SK-MEL-5 (cell line): ENCODE data around the gene PEAK1. TPM values are rescaled to one million over a fixed set of nuclear protein-coding genes. Genes with fewer than 3 reads are reported as not detected.

Experiments
- DNase-seq: peaks from one replicate; pipeline ENCODE4 v3.0.0-alpha.2; 2016; ENCODE audit warnings: low read depth, low spot score
- in situ Hi-C: cut with HindIII; loops from 2 replicates; pipeline ENCODE4 v1.10.0; 2016; ENCODE audit warnings: low sequenced_read_pairs, high pct_unique_total_duplicates, low pct_unique_long_range_greater_than_20kb
- total RNA-seq: library from RNA; depleted of rRNA; stranded (reverse); fragments of >200 nt; shearing (Covaris generic); gene quantifications from 2 replicates; pipeline ENCODE4 v1.2.3, GENCODE V29; 2014

PEAK1 gene
- total RNA-seq, 1 experiment from 2014 or later: 17.8 TPM

DNA sequence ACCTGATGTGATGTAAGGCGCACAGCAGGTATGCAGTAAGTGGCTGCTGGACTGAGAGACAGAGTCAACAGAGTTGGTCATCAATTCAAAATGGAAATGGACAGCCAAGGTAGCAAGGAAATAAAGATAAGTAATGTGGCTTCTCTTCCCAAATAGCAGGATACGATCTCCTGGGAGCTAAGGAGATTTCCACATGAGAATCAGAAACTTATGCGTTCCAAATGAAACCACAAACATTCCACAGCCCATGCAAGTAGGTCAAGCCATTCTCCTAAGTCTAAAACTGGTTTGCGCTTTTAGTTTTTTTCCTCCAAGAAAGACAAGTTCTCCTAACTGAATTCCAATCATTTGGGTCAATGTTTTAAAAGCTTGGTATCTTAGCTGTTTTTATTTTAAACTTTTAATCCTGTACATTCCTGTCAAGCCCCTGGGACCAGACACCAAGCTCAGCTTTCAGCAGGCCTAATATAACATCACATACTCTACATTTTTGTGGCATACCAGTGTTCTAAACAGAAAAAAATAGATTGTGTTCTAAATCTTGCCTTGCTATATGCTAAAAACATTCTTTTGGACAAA lies 275.3 kb downstream of the PEAK1 start:
- peak; percentile 59 for DNase-seq
- in situ Hi-C loops: no loop called here

DNA sequence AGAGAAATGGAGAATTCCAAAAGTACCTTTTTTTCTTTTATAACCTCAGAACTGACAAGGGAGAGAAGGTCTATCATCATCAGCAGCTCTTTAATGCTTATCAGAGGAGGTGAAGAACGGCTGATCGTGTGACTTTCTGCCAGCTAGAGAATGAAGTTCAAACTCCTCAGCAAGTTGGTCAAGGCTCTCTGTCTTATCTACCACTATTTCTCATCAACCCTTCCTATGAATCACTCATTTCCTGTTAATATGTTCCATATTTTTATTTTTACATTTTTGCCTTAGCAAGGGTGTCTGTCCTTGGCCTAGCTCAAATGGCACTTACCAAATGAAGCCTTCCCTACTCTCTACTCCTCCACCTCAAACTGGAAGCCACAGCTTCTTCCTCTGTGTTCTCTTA lies 275.9 kb downstream of the PEAK1 start:
- in situ Hi-C loops: no loop called here
- DNase-seq: no peak

DNA sequence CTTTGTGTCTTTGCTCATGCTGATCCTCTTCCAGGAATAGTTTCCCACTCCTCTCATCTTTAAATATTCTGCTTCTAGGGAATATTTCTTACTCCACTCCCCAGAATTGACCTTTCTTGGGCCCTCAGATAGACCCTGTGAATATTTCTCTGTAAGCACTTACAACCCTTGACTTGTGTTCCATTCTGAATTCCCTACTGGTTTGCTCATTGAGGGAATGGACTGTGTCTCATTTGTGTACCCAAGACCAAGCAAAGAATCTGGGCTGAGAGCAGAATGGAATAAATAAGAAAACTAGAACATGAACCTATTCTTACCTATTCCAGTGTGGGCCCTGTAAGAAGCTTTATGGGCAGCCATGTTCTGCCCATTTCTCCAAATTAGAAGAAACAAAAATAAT lies 276.3 kb downstream of the PEAK1 start:
- in situ Hi-C loops: no loop called here

DNA sequence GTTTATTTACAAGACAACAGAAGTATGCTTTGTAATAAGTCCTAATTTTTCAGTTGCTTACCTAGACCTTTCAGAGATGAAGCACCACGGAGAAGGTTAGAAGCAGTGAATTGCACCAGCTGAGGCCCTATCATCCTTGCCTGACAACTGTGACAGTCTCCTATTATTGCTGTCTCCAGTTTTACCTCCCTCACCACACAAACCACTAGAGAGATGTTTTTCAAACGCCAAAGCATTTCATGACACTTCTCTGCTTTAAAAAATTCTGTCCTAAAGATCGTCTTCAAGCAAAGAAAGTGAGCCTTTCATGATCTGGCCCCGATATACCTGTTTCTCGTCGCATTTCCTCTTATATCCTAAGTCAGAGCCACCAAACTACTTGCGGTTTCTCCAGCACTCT lies 276.7 kb downstream of the PEAK1 start:
- DNase-seq: no peak
- in situ Hi-C loops: no loop called here

More for the DNA sequence above, 276.3 kb downstream of the PEAK1 start:
- no peak for DNase-seq

DNA sequence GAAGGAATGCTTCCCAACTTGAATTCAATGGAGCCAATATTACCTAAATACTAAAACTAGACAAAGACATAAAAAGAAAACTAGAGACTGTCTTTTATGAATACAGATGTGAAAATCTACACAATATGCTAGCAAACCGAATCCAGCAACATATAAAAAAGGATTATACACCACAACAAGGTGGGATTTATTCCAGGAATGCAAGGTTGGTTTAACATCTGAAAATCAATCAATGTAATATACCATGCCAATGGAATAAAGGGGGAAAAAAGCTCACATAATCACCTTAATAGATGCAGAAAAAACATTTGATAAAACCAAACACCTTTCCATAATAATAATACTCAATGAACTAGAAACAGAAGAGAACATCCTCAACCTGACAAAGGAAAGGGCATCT lies 279.7 kb downstream of the PEAK1 start:
- in situ Hi-C loops: no loop called here
- DNase-seq: no peak

DNA sequence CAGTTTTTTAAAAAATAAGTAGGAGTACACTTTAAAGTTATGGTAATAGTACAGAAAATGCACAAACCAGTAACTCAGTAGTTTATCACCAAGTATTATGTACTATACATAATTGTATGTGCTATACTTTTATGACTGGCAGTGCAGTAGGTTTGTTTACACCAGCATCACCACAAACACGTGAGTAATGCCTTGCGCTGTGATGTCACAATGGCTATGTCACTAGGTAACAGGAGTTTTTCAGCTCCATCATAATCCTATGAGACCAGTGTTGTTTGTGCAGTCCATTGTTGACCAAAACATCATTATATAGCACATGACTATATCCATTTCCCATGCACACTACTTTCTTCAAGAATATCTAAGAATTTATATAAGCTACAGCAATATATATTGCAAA lies 280.6 kb downstream of the PEAK1 start:
- in situ Hi-C loops: no loop called here

DNA sequence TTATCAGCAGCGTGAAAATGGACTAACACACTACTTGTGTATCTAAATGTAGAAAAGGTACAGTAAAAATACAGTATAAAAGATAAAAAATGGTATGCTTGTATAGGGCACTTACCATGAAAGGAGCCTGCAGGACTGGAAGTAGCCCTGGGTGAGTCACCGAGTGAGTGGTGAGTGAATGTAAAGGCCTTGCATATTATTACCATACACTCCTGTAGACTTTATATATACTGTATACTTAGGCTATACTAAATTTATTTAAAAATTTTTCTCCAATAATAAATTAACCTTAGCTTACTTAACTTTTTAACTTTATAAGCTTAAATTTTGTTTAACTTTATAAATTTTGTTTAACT lies 281.8 kb downstream of the PEAK1 start:
- in situ Hi-C loops: no loop called here
- no peak for DNase-seq

More for the DNA sequence above, 280.6 kb downstream of the PEAK1 start:
- DNase-seq: no peak

DNA sequence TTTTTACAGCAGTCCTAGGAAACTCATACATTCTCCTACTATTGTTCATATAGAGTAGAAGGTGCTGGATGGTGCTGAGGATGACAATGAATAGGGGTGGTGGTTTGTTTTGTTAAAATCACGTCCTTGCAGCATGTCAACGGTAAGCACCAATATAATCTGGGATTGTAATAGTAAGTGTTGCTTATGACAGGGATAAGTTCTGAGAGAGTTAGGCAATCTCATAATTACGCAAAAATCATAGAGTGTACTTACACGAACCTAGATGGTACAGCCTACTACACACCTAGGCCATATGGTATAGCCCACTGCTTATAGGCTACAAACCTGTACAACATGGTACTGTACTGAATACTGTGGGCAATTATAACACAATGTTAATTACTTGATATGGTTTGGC lies 284.7 kb downstream of the PEAK1 start:
- no peak for DNase-seq
- in situ Hi-C loops: no loop called here

DNA sequence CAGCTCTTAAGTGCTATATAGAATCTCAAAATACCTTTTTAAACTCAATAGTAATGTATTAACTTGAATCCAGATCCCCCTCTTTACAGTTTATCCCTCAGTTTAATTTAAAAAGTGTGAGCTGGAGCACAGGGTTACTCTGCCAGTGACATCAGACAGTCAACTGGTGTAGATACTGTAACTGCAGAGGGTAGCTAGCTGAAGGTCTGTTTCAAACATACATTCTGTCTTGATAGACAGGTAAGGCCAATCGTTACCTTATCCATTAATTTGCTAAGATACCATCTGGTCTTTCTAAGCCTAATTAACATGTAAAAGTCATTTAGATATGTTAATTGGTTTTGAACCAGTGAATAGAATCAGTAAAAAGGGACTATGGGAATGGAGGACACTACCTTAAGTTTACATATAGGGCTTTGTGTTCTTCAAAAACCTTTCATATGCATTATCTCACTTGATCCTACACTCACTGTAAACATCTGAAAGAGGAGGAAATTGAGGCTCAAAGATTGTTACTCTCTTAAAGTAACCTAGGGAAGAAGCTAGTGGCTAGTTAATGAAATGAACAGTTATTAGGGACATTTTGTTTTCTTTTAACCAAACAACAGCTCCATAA lies 289.5 kb downstream of the PEAK1 start:
- DNase-seq: no peak
- in situ Hi-C loops: no loop called here

DNA sequence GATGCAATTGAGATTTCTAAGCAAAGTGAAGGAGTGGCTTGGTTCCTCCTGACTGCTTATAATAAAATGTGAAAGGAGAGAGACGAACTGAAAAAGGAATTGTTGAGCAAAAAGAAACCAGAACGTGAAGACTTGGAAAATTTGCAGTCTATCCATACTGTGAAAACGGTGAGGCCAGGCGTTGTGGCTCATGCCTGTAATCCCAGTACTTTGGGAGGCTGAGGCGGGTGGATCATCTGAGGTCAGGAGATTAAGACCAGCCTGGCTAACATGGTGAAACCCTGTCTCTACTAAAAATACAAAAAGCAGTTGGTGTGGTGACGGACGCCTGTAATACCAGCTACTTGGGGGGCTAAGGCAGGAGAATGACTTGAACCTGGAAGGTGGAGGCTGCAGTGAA lies 292.3 kb downstream of the PEAK1 start:
- in situ Hi-C loops: no loop called here
- no peak for DNase-seq

DNA sequence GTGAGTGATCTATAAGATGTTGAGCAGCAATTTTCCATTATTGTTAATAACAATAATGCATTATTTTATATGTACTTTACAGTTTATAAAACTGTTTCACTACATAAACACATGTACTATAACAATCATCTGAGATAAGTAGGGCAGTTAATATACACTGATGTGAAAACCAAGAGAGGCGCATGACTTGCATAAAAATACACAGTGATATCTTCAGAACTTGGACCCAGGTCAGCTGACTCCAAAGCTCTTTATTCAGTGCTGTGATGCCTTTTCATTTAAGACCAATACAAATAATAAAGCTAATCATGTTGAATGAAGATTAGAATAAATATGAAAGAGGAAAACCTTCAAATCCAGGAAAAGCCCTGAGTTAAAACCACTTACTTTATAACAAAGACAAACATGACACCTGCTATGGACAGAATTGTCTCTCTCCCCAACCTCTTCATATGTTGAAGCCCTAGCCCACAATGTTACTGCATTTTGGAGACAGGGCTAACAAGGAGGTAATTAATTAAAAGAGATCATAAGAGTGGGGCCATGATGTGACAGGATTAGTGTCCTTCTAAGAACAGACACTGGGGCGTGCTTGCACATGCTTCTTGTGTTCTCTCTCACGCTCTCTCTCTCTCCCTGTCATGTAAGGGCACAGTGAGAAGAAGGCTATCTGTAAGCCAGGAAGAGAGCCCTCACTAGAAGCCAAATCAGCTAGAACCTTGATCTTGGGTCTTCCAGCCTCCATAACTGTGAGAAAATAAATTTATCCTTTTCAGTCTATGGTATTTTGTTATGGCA lies 293.2 kb downstream of the PEAK1 start:
- DNase-seq: no peak
- in situ Hi-C loops: no loop called here

DNA sequence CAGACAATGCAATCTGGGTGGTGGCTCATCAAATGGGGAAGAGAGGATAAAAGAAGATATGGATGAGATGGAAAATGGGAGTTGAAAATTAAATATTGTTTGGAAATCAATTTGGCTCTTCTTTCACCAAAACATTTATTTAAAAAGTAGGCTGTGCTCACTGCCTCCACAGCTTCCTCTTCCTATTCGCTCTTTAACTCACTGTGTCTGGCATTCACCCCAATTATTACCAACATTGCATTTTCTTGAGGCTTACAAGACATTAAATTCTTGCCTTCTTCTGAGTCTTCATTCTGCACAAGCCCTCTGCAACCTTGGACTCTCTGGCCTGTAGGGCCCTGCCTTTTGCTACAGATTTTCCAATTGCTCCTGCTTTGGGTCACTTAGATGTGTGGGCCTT lies 296.1 kb downstream of the PEAK1 start:
- DNase-seq: no peak
- in situ Hi-C loops: no loop called here

DNA sequence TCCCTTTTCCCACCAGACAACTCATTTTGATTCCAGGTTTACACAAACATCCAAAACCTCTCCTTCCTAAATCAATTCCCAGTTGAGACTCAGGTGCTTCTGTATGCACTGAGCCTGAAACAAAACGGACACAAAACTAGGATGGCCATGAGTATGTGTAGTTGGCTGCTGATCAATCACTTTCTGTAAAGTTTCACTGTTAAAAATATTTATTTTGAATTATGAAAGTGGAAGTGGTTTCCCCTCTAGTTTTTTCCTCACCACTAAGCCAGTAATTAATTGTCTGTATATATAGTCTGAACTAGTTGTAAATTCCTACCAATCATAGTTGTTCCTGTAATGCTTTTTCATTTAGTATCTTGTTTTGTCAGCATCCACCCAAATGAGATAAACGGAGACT lies 297.3 kb downstream of the PEAK1 start:
- in situ Hi-C loops: no loop called here
- no peak for DNase-seq

DNA sequence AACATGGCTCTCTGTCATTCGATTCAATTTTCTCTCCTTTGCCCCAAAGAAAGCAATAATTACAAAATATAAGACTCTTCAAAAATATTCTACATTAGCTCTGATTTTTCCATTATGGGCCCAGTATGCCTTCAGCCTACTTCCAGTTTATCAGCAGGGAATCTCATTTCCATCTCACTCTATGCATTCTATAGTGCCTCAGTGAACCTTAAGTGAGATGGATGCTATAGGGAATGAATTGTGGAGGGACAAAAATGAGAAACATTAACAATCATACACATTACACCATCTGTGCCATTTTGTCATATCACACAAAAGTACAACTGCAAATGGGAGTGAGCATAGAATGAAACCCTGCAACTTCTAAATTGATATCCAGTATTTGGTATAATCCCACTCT lies 298.3 kb downstream of the PEAK1 start:
- in situ Hi-C loops: no loop called here
- DNase-seq: no peak

DNA sequence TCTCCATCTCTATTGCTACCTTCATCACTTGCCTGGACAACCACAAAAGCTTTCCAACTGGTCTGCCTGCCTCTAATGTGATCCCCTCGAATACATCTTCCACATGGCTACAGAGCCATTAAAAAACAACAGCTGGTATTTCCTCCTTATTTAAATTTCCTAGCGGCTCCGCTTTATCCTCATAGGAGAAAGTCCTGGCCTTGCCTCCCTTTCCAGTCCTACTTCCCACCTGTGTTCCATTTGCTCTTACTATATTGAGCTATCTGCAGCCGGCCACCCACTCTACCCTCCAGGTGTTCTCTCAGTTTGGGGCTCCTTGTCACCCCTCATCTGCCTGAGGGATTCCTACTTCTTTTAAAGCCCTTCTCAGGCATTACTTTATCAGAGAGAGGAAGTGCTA lies 299.3 kb downstream of the PEAK1 start:
- in situ Hi-C loops: no loop called here
- DNase-seq: no peak

DNA sequence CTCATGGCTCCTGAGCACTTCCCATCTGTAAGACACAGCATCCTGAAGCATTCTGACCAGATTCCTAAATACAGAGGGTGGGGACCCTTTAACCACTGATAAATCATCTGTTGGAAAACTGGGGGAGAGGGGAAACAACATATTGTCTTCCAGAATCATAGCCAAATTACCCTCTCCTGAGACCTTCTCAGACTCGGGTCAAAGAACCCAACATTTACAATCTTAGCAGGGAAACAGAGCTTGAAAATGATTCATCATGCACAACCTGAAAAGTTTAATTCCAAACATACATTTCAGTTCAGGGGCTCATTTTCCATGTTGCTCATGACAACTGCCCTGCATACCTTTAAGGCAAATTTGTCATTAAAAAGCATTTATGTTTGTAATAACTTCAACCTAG lies 300.5 kb downstream of the PEAK1 start:
- no peak for DNase-seq
- in situ Hi-C loops: no loop called here

DNA sequence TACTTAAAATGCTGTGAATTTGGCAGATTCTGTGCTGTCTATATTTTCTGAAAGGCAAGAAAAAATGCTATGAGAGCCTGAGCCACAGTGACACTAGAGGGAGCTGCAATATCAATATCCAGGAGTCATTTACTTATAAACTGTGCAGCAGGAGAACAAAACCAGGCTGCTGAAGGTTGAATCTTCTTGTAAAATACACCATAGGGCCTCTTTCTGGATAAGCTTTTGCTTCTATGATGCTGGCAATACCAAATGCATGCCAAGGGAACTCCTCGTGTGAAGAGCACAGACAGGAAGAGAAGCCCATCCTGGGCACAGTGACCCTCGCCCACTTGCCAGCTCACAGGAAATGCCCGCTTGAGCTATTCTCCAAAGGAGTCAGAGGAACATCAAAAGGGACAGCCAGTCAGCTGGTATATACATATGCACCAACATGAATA lies 301.0 kb downstream of the PEAK1 start:
- peak; percentile 80 for DNase-seq
- in situ Hi-C loops: no loop called here

DNA sequence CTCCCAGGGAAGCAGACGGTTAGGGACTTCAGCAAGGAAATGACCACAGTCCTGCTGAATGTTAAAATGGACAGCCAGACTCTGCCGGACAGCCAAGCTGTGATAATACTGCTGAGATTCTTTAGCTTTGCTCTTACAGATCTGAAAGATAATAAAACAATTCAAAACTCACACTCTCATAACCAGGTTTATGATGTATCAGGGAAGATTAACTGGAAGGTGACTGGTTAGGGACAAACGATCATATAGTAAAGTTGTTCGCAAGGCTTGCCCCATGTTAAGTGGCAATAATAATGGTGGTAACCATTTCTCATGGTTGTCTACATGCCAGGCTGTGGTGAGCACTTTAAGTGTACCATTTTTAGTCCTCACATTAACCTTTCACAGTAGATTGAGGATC lies 304.7 kb downstream of the PEAK1 start:
- in situ Hi-C loops: no loop called here
- no peak for DNase-seq
